ENCODE measurements around the gene TSPOAP1.

DNA sequence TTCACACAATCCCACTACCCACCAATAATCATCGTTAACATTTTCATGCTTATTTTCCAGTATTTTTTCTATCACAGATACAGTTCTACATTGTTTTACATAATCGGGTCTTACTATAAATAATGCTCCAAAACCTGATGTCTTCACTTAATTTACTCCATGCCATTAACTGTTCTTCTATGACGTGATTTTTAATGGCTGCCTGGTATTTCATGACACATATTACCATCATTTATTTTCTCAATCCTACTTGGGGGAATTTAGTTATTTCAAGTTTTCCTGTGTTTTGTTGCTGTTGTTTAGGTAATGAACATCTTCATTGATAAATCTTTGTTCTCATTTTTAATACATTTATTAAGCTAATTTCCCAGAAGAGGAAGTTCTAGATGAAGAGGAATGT lies 75.5 kb downstream of the TSPOAP1 start:
- TF ChIP-seq POLR2A (IDR thresholded peaks at IDR 0.05) = no peak
- TF ChIP-seq, protein P1, sequence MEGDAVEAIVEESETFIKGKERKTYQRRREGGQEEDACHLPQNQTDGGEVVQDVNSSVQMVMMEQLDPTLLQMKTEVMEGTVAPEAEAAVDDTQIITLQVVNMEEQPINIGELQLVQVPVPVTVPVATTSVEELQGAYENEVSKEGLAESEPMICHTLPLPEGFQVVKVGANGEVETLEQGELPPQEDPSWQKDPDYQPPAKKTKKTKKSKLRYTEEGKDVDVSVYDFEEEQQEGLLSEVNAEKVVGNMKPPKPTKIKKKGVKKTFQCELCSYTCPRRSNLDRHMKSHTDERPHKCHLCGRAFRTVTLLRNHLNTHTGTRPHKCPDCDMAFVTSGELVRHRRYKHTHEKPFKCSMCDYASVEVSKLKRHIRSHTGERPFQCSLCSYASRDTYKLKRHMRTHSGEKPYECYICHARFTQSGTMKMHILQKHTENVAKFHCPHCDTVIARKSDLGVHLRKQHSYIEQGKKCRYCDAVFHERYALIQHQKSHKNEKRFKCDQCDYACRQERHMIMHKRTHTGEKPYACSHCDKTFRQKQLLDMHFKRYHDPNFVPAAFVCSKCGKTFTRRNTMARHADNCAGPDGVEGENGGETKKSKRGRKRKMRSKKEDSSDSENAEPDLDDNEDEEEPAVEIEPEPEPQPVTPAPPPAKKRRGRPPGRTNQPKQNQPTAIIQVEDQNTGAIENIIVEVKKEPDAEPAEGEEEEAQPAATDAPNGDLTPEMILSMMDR (IDR thresholded peaks at IDR 0.05 in 4 of 5, conservative IDR thresholded peaks at IDR 0.05 in 1 of 5) = no peak

Data from gastrocnemius medialis (tissue), 4 donors.